ENCODE results near the gene P2RY8.
A peak's percentile ranks its signal among the peaks of the same experiment; 100 is the strongest.
"Not testable (repeated sequence)": the region's sequence is repeated elsewhere in the genome, so short reads cannot be mapped to it uniquely, and the experiment has no call there.

Gene P2RY8

DNA sequence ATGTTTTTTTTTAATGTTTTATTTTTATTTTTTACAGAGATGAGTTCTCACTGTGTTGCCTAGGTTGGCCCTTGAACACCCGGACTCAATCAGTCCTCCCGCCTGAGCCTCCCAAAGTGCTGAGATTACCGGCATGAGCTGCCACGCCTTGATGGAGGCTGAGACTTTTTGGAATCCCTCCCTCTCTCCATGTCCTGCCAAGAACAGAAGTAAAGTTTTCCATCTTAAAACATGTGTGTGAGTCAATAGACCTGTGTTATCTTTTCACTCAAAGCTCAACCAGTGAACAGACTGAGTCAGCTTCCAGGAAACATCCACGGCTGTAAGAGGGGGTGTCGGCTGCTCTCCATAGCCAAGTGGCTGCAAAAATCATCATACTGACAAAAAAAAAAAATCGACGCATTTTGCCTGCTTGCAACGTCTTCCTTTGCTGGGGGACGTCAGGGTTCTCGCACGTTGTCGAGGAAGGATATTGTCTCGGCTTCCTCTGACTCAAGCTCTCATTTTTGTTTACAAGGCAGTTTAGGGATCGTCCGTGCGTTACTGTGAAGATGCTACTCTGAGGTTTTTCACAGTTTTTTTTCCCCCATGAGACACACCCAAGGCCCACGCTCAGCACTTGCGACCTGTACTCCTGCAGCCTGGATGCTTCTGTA lies 74.3 kb downstream of the P2RY8 start:
- DNase-seq = peak; percentile 64

DNA sequence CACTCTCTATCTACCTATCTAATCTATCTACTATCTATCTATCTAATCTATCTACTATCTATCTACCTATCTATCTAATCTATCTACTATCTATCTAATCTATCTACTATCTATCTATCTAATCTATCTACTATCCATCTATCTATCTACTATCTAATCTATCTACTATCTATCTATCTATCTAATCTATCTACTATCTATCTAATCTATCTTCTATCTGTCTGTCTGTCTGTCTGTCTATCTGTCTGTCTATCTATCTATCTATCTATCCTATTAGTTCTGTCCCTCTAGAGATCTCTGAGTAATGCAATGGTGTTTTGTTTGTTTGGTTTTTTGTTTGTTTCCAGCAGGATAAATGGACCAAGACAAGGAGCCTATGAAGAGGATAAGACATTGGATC lies 74.9 kb downstream of the P2RY8 start:
- no peak for DNase-seq

DNA sequence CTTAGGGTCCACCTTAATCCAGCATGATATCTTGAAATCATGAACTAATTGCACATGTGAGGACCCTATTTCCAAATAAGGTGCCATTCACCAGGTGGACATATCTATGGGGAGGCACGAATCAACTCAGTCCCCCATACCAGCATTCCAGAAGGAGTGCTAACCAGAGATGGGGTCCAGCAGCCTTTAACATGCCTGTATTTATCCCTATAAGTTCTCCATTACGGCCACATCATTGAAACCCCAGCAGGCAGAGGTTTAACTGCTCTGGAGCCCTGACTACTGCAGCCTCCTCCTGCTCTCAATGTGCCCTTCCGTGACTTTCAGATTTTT lies 81.1 kb downstream of the P2RY8 start:
- no peak for DNase-seq

GRCh38 chrX:1453951-1454785 lies 82.8 kb downstream of the P2RY8 start:
- DNase-seq = peak; percentile 73

DNA sequence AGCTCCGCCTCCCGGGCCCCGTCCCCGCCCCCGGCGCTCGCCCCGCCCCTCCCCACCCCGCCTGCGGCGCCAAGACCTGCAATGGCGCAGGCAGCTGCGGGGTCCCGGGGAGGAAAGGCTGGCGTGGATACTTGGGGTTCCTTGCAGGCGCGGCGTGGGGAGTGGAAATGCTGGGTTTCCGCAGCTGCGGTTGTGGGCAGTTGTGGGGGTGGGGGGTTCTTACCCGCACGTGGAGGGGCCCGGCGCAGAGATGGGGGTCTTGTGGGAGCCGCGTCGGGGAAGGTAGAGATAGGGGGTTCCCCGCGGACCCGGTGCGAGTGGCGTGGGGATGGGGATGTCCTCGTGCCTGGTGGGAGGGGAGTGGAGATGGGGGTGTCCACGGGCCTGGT lies 83.6 kb downstream of the P2RY8 start:
- no peak for DNase-seq

GRCh38 chrX:1452516-1453394 lies 84.2 kb downstream of the P2RY8 start, which contains the start of gene ASMTL:
Gene ASMTL, minus strand, starts transcription at chrX:1452909. Its CDS starts 69 bp downstream, at chrX:1452840.
- peak; percentile 98 for DNase-seq

DNA sequence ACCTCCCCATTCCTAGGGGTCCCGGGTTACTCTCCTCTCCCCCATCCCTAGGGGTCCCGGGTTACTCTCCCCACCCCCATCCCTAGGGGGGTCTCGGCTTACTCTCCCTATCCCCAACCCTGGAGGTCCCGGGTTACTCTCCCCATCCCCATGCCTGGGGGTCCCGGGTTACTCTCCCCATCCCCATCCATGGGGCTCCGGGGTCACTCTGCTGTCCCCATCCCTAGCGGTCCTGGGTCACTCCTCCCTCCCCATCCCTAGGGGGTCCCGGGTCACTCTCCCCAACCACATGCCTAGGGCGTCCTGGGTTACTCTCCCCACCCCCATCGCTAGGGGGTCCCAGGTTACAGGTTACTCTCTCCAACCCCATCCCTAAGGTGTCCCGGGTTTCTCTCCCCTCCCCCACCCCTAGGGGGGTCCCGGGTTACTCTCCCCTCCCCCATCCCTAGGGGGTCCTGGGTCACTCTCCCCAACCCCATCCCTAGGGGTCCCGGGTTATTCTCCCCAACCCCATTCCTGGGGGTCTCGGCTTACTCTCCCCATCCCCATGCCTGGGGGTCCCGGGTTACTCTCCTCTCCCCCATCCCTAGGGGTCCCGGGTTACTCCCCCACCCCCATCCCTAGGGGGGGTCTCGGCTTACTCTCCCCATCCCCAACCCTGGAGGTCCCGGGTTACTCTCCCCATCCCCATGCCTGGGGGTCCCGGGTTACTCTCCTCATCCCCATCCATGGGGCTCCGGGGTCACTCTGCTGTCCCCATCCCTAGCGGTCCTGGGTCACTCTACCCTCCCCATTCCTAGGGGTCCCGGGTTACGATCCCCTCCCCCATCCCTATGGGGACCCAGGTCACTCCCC lies 85.1 kb downstream of the P2RY8 start:
- no peak for DNase-seq

DNA sequence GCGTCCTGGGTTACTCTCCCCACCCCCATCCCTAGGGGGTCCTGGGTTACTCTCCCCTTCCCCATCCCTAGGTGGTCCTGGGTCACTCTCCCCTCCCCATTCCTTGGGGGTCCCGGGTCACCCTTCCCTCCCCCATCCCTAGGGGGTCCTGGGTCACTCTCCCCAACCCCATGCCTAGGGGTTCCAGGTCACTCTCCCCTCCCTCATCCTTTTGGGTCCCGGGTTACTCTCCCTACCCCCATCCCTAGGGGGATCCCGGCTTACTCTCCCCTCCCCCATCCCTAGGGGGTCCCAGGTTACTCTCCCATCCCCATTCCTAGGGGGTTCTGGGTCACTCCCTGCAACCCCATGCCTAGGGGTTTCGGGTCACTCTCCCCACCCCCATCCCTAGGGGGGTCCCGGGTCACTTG lies 85.7 kb downstream of the P2RY8 start:
- no peak for DNase-seq

- no peak for DNase-seq
These were observed 86.4 kb downstream of the P2RY8 start for GRCh38 chrX:1450361-1451161.

GRCh38 chrX:1449823-1450149 lies 87.2 kb downstream of the P2RY8 start:
- DNase-seq = no peak

GRCh38 chrX:1449036-1449822 lies 87.8 kb downstream of the P2RY8 start:
- DNase-seq = no peak

- DNase-seq = not testable (repeated sequence)
These were observed 88.4 kb downstream of the P2RY8 start for GRCh38 chrX:1448573-1449001.

DNA sequence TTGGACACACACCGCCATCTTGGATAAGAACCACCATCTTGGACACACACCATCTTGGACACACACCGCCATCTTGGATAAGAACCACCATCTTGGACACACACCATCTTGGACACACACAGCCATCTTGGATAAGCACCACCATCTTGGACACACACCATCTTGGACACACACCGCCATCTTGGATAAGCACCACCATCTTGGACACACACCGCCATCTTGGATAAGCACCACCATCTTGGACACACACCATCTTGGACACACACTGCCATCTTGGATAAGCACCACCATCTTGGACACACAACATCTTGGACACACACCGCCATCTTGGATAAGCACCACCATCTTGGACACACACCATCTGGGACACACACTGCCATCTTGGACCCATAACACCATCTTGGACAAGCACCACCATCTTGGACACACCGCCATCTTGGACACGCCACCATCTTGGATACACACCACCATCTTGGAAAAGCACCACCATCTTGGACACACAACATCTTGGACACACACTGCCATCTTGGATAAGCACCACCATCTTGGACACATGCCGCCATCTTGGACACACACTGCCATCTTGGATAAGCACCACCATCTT lies 88.9 kb downstream of the P2RY8 start:
- DNase-seq = not testable (repeated sequence)

GRCh38 chrX:1446984-1447968 lies 89.7 kb downstream of the P2RY8 start:
- DNase-seq = not testable (repeated sequence)

- DNase-seq = no peak
These were observed 92.2 kb downstream of the P2RY8 start for GRCh38 chrX:1444561-1445500.

- no peak for DNase-seq
These were observed 93.4 kb downstream of the P2RY8 start for GRCh38 chrX:1443496-1444075.

DNA sequence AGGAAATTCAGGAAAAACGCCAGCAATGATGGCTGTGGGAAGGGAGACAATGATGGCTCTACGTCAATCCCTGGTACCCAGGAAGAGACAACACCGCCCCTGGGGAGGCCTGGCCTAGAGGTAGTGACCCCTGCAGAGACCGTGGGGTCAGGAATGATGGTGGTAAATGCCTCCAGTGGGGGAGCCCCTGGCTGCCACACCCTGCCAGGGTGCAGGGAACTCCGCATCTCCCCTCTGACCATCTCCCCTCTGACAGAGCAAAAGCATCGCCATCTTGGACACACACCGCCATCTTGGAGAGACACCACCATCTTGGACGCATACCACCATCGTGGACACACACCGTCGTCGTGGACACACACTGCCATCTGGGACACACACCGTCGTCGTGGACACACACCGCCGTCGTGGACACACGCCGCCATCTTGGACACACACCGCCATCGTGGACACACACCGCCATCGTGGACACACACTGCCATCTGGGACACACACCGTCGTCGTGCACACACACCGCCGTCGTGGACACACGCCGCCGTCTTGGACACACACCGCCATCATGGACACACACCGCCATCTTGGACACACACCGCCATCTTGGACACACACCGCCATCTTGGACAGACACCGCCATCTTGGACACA lies 94.1 kb downstream of the P2RY8 start:
- no peak for DNase-seq
